Liver (tissue), 9 donors: ENCODE data around the gene DPYD. TPM values are rescaled to one million over a fixed set of nuclear protein-coding genes. Genes with fewer than 3 reads are reported as not detected.

Experiments
- DNase-seq: peaks from one replicate; pipeline ENCODE4 v3.0.0-alpha.2; 2017; ENCODE audit warnings: low spot score
- H3K27ac ChIP-seq, 2 donors: one replicate each; pipeline ENCODE4 v1.7.0; 2013; ENCODE audit warnings: inconsistent platforms in 2 of 2, low read length in 2 of 2, control low read depth in 1 of 2, low read depth in 1 of 2, mild to moderate bottlenecking in 1 of 2
- H3K27me3 ChIP-seq, 4 donors: one replicate each; pipeline versions ENCODE4 v1.6.1 to v1.7.0; 2013; ENCODE audit warnings: low read length in 3 of 4, inconsistent platforms in 1 of 4, mild to moderate bottlenecking in 1 of 4, moderate library complexity in 1 of 4; ENCODE audit not compliant: control insufficient read depth in 4 of 4, insufficient read depth in 4 of 4
- H3K36me3 ChIP-seq, 4 donors: one replicate each; pipeline versions ENCODE4 v1.6.1 to v1.7.0; 2013; ENCODE audit warnings: low read length in 3 of 4, mild to moderate bottlenecking in 3 of 4, low read depth in 1 of 4, moderate library complexity in 1 of 4; ENCODE audit not compliant: control insufficient read depth in 4 of 4, insufficient read depth in 3 of 4
- H3K4me1 ChIP-seq, 4 donors: one replicate each; pipeline versions ENCODE4 v1.6.1 to v1.7.0; 2013; ENCODE audit warnings: low read length in 3 of 4, mild to moderate bottlenecking in 3 of 4, moderate library complexity in 1 of 4; ENCODE audit not compliant: control insufficient read depth in 4 of 4, insufficient read depth in 4 of 4
- H3K4me3 ChIP-seq, 3 donors: one replicate each; pipeline versions ENCODE4 v1.6.1 to v1.7.0; 2013; ENCODE audit warnings: low read length in 3 of 3, control low read depth in 1 of 3, low read depth in 1 of 3, mild to moderate bottlenecking in 1 of 3
- H3K9ac ChIP-seq, 2 donors: one replicate each; pipeline ENCODE4 v1.7.0; 2013; ENCODE audit warnings: low read length in 2 of 2, mild to moderate bottlenecking in 2 of 2, moderate library complexity in 2 of 2, control low read depth in 1 of 2, low read depth in 1 of 2
- H3K9me3 ChIP-seq, 4 donors: one replicate each; pipeline versions ENCODE4 v1.6.1 to v1.7.0; 2013; ENCODE audit warnings: low read length in 3 of 4; ENCODE audit not compliant: control insufficient read depth in 4 of 4
- ATF3 ChIP-seq: IDR thresholded peaks from 2 replicates; pipeline ENCODE4 v1.6.1; 2016; ENCODE audit warnings: antibody characterized with exemption
- FOXA2 ChIP-seq: IDR thresholded peaks from 2 replicates; pipeline ENCODE4 v1.6.1; 2016; ENCODE audit warnings: antibody characterized with exemption
- GABPA ChIP-seq, 2 donors: IDR thresholded peaks in 1 of 2; conservative IDR thresholded peaks in 1 of 2; 2 replicates each; pipeline ENCODE4 v1.6.1; 2016; ENCODE audit warnings: antibody characterized with exemption in 2 of 2, mild to moderate bottlenecking in 1 of 2, moderate library complexity in 1 of 2
- HNF4A ChIP-seq, 2 donors: conservative IDR thresholded peaks; 2 replicates each; pipeline ENCODE4 v1.6.1; 2016; ENCODE audit warnings: antibody characterized with exemption in 2 of 2, mild to moderate bottlenecking in 2 of 2
- HNF4G ChIP-seq: IDR thresholded peaks from 2 replicates; pipeline ENCODE4 v1.6.1; 2016; ENCODE audit warnings: antibody characterized with exemption
- JUND ChIP-seq, 2 donors: IDR thresholded peaks; 2 replicates each; pipeline ENCODE4 v1.6.1; 2016; ENCODE audit warnings: antibody characterized with exemption in 2 of 2
- NR2F2 ChIP-seq: IDR thresholded peaks from 2 replicates; pipeline ENCODE4 v1.6.1; 2016; ENCODE audit warnings: antibody characterized with exemption
- RAD21 ChIP-seq, 2 donors: IDR thresholded peaks; 2 replicates each; pipeline ENCODE4 v1.6.1; 2016; ENCODE audit warnings: antibody characterized with exemption in 2 of 2, mild to moderate bottlenecking in 2 of 2
- REST ChIP-seq: IDR thresholded peaks from 2 replicates; pipeline ENCODE4 v1.6.1; 2016; ENCODE audit warnings: antibody characterized with exemption, mild to moderate bottlenecking
- RXRA ChIP-seq, 2 donors: IDR thresholded peaks; 2 replicates each; pipeline ENCODE4 v1.6.1; 2017 to 2018; ENCODE audit warnings: antibody characterized with exemption in 2 of 2, mild to moderate bottlenecking in 1 of 2
- SP1 ChIP-seq: IDR thresholded peaks from 2 replicates; pipeline ENCODE4 v1.6.1; 2018; ENCODE audit warnings: antibody characterized with exemption, mild to moderate bottlenecking
- TAF1 ChIP-seq: conservative IDR thresholded peaks from 2 replicates; pipeline ENCODE4 v1.6.1; 2016; ENCODE audit warnings: antibody characterized with exemption, mild to moderate bottlenecking
- WGBS: extraction: QIAGEN DNeasy Blood & Tissue Kit; methylation state at CpG from one replicate; pipeline ENCODE4 v1.1.7; 2013; 5-methylcytosine and 5-hydroxymethylcytosine counted together
- polyA plus RNA-seq, 2 donors: library from polyadenylated mRNA; stranded (reverse) in 1 of 2; unstranded in 1 of 2; fragments of 200-250 nt in 1 of 2; fragments of >200 nt in 1 of 2; fragmentation: Nextera tagmentation in 1 of 2; extraction: Ambion mirVana in 1 of 2; gene quantifications; one replicate each; pipeline versions ENCODE4 v1.2.1 to v1.2.3, GENCODE V29; 2013 to 2015
- total RNA-seq, 2 donors: library from RNA; depleted of rRNA; stranded (reverse); fragments of >200 nt; gene quantifications; one replicate each; pipeline ENCODE4 v1.2.3, GENCODE V29; 2014
- TF ChIP-seq, protein P1 (sequence below): IDR thresholded peaks from 2 replicates; pipeline ENCODE4 v1.6.1; 2016; ENCODE audit warnings: antibody characterized with exemption
- donor health status: healthy.
- donor health status: healthy.
- donor health status: healthy.
- donor health status: healthy.
- donor health status: healthy.

The DPYD gene
- total and polyA plus RNA-seq, 4 donors: 16.2 to 142 (median 47.0) TPM

DNA sequence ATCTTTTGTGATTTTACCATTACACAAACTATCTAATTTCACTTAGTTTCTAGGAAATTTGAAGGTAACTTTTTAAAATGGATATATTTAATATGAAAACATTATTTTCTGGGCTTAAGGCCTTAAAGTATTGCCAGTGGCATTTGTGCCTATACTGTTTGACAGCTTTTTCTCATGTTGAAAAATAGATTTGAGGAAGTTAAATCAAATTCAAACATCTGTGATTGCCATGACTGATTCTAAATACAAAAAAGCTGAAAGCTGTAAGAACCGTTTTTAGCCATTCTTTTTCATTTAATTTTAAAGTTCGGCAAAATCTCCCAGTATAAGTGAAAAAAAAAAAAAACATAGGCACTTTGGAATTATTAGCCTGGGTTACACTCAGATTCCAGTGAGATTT is 301.1 kb downstream of the DPYD start:
- Histone ChIP-seq H3K36me3 (no peaks in the 10 kb centered on the region), H3K9ac (no peak overlapping the region), H3K27ac (no peak overlapping the region), H3K27me3 (no peaks in the 10 kb centered on the region), H3K4me1 (no peaks in the 10 kb centered on the region), H3K9me3 (no peaks in the 10 kb centered on the region), H3K4me3 (no peak overlapping the region)
- no peak for DNase-seq
- 97% methylated on average over 2 of the region's 2 CpGs for WGBS
- TF ChIP-seq FOXA2 (no peak), JUND (IDR thresholded peaks at IDR 0.05) (no peak), REST (no peak), HNF4G (no peak), SP1 (no peak)

GRCh38 chr1:97610748-97611147 is 310.1 kb downstream of the DPYD start:
- H3K36me3 ChIP-seq: peaks cover 0 to 2% (median 0%) of the 10 kb centered on the region in 4 donors
- DNase-seq: no peak
- no peak for TF ChIP-seq RAD21 (IDR thresholded peaks at IDR 0.05)
- H3K27ac ChIP-seq: no peak overlapping the region
- no peaks in the 10 kb centered on the region for H3K9me3 ChIP-seq
- no peaks in the 10 kb centered on the region for H3K27me3 ChIP-seq
- H3K9ac ChIP-seq: no peak overlapping the region
- H3K4me1 ChIP-seq: no peaks in the 10 kb centered on the region
- WGBS: 82% methylated on average over 3 of the region's 3 CpGs
- no peak overlapping the region for H3K4me3 ChIP-seq

GRCh38 chr1:97610102-97610501 is 310.7 kb downstream of the DPYD start:
- Histone ChIP-seq H3K4me1 (no peaks in the 10 kb centered on the region), H3K4me3 (no peak overlapping the region), H3K9ac (no peak overlapping the region), H3K9me3 (no peaks in the 10 kb centered on the region), H3K36me3 (peaks cover 0 to 2% (median 0%) of the 10 kb centered on the region in 4 donors), H3K27me3 (no peaks in the 10 kb centered on the region), H3K27ac (no peak overlapping the region)
- 88% methylated on average over 3 of the region's 3 CpGs for WGBS
- TF ChIP-seq RAD21 (IDR thresholded peaks at IDR 0.05): no peak
- TF ChIP-seq RXRA (IDR thresholded peaks at IDR 0.05): no peak
- no peak for TF ChIP-seq NR2F2
- no peak for TF ChIP-seq FOXA2
- no peak for TF ChIP-seq JUND (IDR thresholded peaks at IDR 0.05)
- TF ChIP-seq HNF4A (conservative IDR thresholded peaks at IDR 0.05): no peak
- TF ChIP-seq REST: no peak
- TF ChIP-seq ATF3: no peak
- TF ChIP-seq TAF1: no peak
- TF ChIP-seq GABPA (IDR thresholded peaks at IDR 0.05 in 1 of 2, conservative IDR thresholded peaks at IDR 0.05 in 1 of 2): no peak
- TF ChIP-seq, protein P1, sequence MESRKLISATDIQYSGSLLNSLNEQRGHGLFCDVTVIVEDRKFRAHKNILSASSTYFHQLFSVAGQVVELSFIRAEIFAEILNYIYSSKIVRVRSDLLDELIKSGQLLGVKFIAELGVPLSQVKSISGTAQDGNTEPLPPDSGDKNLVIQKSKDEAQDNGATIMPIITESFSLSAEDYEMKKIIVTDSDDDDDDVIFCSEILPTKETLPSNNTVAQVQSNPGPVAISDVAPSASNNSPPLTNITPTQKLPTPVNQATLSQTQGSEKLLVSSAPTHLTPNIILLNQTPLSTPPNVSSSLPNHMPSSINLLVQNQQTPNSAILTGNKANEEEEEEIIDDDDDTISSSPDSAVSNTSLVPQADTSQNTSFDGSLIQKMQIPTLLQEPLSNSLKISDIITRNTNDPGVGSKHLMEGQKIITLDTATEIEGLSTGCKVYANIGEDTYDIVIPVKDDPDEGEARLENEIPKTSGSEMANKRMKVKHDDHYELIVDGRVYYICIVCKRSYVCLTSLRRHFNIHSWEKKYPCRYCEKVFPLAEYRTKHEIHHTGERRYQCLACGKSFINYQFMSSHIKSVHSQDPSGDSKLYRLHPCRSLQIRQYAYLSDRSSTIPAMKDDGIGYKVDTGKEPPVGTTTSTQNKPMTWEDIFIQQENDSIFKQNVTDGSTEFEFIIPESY: no peak
- DNase-seq: no peak
